ENCODE data around the gene B3GAT1.

DNA sequence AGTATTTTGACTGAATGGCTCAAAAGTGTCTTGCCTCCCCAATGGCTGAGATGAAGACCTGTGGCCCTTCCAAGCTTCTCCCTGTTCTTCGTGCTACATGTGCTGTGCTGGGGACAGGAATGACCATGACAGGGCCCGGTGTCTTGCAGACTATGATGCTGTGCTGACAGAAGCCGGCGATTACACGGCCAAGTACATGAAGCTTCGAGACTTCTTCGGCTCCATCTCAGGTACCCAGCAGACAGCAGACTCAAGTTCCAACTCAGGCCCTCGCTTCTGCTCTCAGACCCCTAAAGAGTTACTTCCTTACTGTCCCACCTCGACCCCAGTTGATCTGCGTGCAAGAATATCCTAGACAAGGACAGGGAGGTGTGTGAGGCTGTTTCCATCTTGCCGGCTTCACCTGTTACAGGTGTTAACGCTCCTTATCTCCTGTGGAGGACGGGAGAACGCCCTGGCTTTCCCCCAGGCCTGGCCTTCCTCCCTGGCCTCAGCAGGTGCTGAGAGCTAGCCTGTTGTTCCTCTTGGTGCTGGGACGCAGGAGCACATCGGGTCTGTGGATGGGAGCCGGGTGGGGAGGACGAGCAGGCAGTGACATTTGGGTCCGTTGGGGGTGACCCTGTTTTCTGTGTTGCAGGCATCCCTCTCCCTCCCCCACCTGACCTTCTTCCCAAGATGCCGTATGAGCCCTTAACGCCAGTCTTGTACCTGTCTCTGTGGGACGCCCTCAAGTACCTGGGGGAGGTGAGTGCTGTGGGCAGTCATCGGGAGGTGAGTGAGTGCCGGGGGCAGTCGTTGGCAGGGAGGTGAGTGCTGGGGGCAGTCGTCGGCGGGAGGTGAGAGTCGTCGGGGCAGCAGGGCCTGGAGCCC, 42.2 kb downstream of the B3GAT1 start:
- TF ChIP-seq, protein P1, sequence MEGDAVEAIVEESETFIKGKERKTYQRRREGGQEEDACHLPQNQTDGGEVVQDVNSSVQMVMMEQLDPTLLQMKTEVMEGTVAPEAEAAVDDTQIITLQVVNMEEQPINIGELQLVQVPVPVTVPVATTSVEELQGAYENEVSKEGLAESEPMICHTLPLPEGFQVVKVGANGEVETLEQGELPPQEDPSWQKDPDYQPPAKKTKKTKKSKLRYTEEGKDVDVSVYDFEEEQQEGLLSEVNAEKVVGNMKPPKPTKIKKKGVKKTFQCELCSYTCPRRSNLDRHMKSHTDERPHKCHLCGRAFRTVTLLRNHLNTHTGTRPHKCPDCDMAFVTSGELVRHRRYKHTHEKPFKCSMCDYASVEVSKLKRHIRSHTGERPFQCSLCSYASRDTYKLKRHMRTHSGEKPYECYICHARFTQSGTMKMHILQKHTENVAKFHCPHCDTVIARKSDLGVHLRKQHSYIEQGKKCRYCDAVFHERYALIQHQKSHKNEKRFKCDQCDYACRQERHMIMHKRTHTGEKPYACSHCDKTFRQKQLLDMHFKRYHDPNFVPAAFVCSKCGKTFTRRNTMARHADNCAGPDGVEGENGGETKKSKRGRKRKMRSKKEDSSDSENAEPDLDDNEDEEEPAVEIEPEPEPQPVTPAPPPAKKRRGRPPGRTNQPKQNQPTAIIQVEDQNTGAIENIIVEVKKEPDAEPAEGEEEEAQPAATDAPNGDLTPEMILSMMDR (IDR thresholded peaks at IDR 0.05), result no peak
- no peak for TF ChIP-seq POLR2A (IDR thresholded peaks at IDR 0.05)
